GM23338 (cell line): ENCODE measurements around the gene FAM83F. TPM values are rescaled to one million over a fixed set of nuclear protein-coding genes. Genes with fewer than 3 reads are reported as not detected.

Experiments
- ATAC-seq: fragments of 200-7000 bp; cut with Tn5 transposase; 3 replicates; pipeline ENCODE4 v1.9.1; 2020
- DNase-seq: peaks from one replicate; pipeline ENCODE4 v3.0.0-alpha.2; 2015; ENCODE audit warnings: low spot score
- H2AFZ ChIP-seq: fragments of 200-600 bp; sonication (generic); 2 replicates; pipeline ENCODE4 v1.8.0; 2016; ENCODE audit warnings: antibody characterized with exemption, mild to moderate bottlenecking, moderate library complexity
- H3F3A ChIP-seq: fragments of 200-600 bp; sonication (generic); replicated peaks from 2 replicates; pipeline ENCODE4 v1.8.0; 2017; ENCODE audit warnings: antibody characterized with exemption, mixed run types, low read depth
- H3K27ac ChIP-seq: fragments of 200-600 bp; sonication (generic); 2 replicates; pipeline ENCODE4 v1.6.1; 2016; ENCODE audit warnings: low read depth
- H3K27me3 ChIP-seq: fragments of 200-600 bp; sonication (generic); 2 replicates; pipeline ENCODE4 v1.8.0; 2016; ENCODE audit warnings: mild to moderate bottlenecking, mixed run types, moderate library complexity; ENCODE audit not compliant: insufficient read depth
- H3K36me3 ChIP-seq: fragments of 200-600 bp; sonication (generic); 2 replicates; pipeline ENCODE4 v1.8.0; 2016; ENCODE audit warnings: mild to moderate bottlenecking; ENCODE audit not compliant: insufficient read depth
- H3K4me1 ChIP-seq: fragments of 200-600 bp; sonication (generic); 2 replicates; pipeline ENCODE4 v1.8.0; 2016; ENCODE audit warnings: mild to moderate bottlenecking, moderate library complexity; ENCODE audit not compliant: insufficient read depth
- H3K4me2 ChIP-seq: fragments of 200-600 bp; sonication (generic); 2 replicates; pipeline ENCODE4 v1.7.1; 2017; ENCODE audit warnings: mixed run types
- H3K4me3 ChIP-seq: fragments of 200-600 bp; sonication (generic); 2 replicates; pipeline ENCODE4 v1.6.1; 2016; ENCODE audit warnings: mixed run types
- H3K79me2 ChIP-seq: fragments of 200-600 bp; sonication (generic); replicated peaks from 2 replicates; pipeline ENCODE4 v1.8.0; 2017; ENCODE audit warnings: mild to moderate bottlenecking; ENCODE audit not compliant: insufficient read depth
- H3K9me2 ChIP-seq: fragments of 200-600 bp; sonication (generic); 2 replicates; pipeline ENCODE4 v1.8.0; 2017; ENCODE audit not compliant: insufficient read depth
- H4K20me1 ChIP-seq: fragments of 200-600 bp; sonication (generic); replicated peaks from 2 replicates; pipeline ENCODE4 v1.8.0; 2017; ENCODE audit warnings: mild to moderate bottlenecking; ENCODE audit not compliant: insufficient read depth
- H3K27ac Mint-ChIP-seq: 2 replicates; pipeline ENCODE4 v1.8.0; 2020; ENCODE audit warnings: inconsistent platforms, mild to moderate bottlenecking, moderate library complexity, mixed read lengths
- H3K27me3 Mint-ChIP-seq: 3 replicates; pipeline ENCODE4 v1.8.0; 2022; ENCODE audit warnings: low read depth, mild to moderate bottlenecking, moderate library complexity, mixed read lengths, inconsistent platforms; ENCODE audit not compliant: insufficient read depth, poor library complexity
- H3K36me3 Mint-ChIP-seq: 3 replicates; pipeline ENCODE4 v1.8.0; 2021; ENCODE audit warnings: low read depth, mild to moderate bottlenecking, inconsistent platforms, moderate library complexity, mixed read lengths
- H3K4me1 Mint-ChIP-seq: 3 replicates; pipeline ENCODE4 v1.8.0; 2020; ENCODE audit warnings: mild to moderate bottlenecking, inconsistent platforms, mixed read lengths
- H3K4me3 Mint-ChIP-seq: 3 replicates; pipeline ENCODE4 v1.8.0; 2021; ENCODE audit warnings: moderate library complexity, mild to moderate bottlenecking, inconsistent platforms, mixed read lengths
- H3K9me3 Mint-ChIP-seq: 3 replicates; pipeline ENCODE4 v1.8.0; 2020; ENCODE audit warnings: moderate library complexity, mild to moderate bottlenecking, inconsistent platforms, mixed read lengths
- CREB1 ChIP-seq: fragments of 250-450 bp; sonication (Bioruptor Pico); IDR thresholded peaks from 2 replicates; pipeline ENCODE4 v1.5.0; 2020; ENCODE audit warnings: low read depth, mild to moderate bottlenecking, moderate library complexity
- ETS1 ChIP-seq: IDR thresholded peaks from 2 replicates; pipeline ENCODE4 v1.6.1; 2016; ENCODE audit warnings: antibody characterized with exemption
- EZH2 ChIP-seq: fragments of 200-600 bp; sonication (generic); IDR thresholded peaks from one replicate; pipeline ENCODE4 v1.8.0; 2017; ENCODE audit warnings: antibody characterized with exemption, mild to moderate bottlenecking, low read depth; ENCODE audit not compliant: unreplicated experiment
- EZH2phosphoT487 ChIP-seq: fragments of 200-600 bp; sonication (generic); IDR thresholded peaks from one replicate; pipeline ENCODE4 v1.8.1; 2018; ENCODE audit warnings: antibody characterized with exemption; ENCODE audit not compliant: unreplicated experiment
- JUNB ChIP-seq: IDR thresholded peaks from one replicate; pipeline ENCODE4 v1.6.1; 2016; ENCODE audit warnings: antibody characterized with exemption; ENCODE audit not compliant: unreplicated experiment
- NANOG ChIP-seq: IDR thresholded peaks from 2 replicates; pipeline ENCODE4 v1.6.1; 2016; ENCODE audit warnings: antibody characterized with exemption, borderline replicate concordance
- POLR2AphosphoS5 ChIP-seq: IDR thresholded peaks from 2 replicates; pipeline ENCODE4 v1.6.1; 2016; ENCODE audit warnings: antibody characterized with exemption, low read depth
- STAT1 ChIP-seq: IDR thresholded peaks from one replicate; pipeline ENCODE4 v1.6.1; 2016; ENCODE audit warnings: antibody characterized with exemption; ENCODE audit not compliant: unreplicated experiment
- ZNF114 ChIP-seq: fragments of 250-450 bp; sonication (Bioruptor Pico); IDR thresholded peaks from 2 replicates; pipeline ENCODE4 v1.5.0; 2020; ENCODE audit warnings: mild to moderate bottlenecking, moderate library complexity
- ZNF331 ChIP-seq: fragments of 250-450 bp; sonication (Bioruptor Pico); IDR thresholded peaks from 2 replicates; pipeline ENCODE4 v1.5.0; 2020; ENCODE audit warnings: low read depth, mild to moderate bottlenecking, moderate library complexity
- ZNF462 ChIP-seq: fragments of 250-450 bp; sonication (Bioruptor Pico); IDR thresholded peaks from 2 replicates; pipeline ENCODE4 v1.5.0; 2020; ENCODE audit warnings: mild to moderate bottlenecking, moderate library complexity
- polyA plus RNA-seq: library from polyadenylated mRNA; unstranded; fragments of >200 nt; fragmentation: Nextera tagmentation; extraction: Ambion mirVana; gene quantifications from 2 replicates; pipeline ENCODE4 v1.2.1, GENCODE V29; 2016
- total RNA-seq: library from RNA; depleted of rRNA; stranded (reverse); fragments of >200 nt; shearing (Covaris generic); gene quantifications from 2 replicates; pipeline ENCODE4 v1.2.3, GENCODE V29; 2014
- TF ChIP-seq, protein P1 (sequence below), 2 experiments: fragments of 200-600 bp in 1 of 2; sonication (generic) in 1 of 2; conservative IDR thresholded peaks; 2 replicates each; pipeline versions ENCODE4 v1.5.1 to v1.6.1; 2016 to 2017; ENCODE audit warnings: antibody characterized with exemption in 2 of 2, low read depth in 2 of 2, mild to moderate bottlenecking in 2 of 2, moderate library complexity in 1 of 2
- TF ChIP-seq, protein P2 (sequence below): IDR thresholded peaks from one replicate; pipeline ENCODE4 v1.6.1; 2018; ENCODE audit warnings: antibody characterized with exemption; ENCODE audit not compliant: unreplicated experiment

The FAM83F gene
- total and polyA plus RNA-seq, 2 experiments from 2014 or later: 3.7 to 15.9 TPM

DNA sequence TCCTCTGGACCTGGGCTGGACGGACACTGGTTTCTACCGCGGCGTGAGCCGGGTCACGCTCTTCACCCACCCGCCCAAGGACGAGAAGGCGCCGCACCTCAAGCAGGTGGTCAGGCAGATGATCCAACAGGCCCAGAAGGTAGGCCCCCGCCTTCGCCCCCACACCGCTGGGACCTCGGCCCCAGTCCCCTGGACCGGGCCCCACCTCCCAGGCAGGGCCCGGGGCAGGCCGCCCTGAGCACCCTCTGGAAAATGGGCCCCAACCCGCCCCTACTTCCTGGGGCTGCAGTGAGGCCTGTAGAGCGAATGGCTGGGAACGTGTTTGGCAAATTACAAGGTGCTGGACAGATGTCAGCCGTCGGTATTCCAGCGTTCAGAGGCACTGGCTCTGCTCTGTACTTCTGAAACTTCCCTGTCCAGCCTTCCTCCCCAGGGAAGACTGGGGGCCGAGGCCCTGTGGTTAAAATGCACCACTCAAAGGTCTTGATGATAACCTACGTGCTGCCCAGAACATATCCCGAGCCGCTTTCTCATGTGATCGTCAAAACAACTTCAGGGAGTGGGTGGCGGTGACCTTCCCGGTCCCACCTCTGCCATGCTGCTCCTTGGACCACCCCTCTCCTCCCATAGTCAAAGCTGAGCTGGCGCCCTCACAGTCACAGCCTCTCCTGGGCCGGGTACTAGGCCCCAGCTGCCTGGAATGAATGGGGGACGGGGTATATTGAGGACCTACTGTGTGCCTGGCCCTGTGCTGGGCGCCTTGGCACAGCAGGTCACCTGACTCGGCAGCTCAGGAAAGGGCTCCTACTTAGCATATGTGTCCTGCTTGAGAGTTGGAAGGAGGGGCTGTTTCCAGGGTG is 869 bp downstream of the FAM83F start:
- Histone ChIP-seq H3K79me2 (peaks cover 42% of the 10 kb centered on the region), H3F3A (peaks cover 28% of the 10 kb centered on the region), H3K4me3 (peak overlapping the region; percentile 78), H3K27me3 (peaks cover 19% of the 10 kb centered on the region), H3K9me2 (no peaks in the 10 kb centered on the region), H3K27ac (no peak overlapping the region), H3K4me1 (peaks cover 58% of the 10 kb centered on the region), H4K20me1 (0 out of 2 replicates have a peak, but pooled peaks cover 4% of the 10 kb centered on the region), H3K4me2 (peak overlapping the region; percentile 96), H2AFZ (no peak overlapping the region), H3K36me3 (no peaks in the 10 kb centered on the region; the same call in 1 of the 2 replicates)
- peaks cover 15% of the 10 kb centered on the region for H3K36me3 Mint-ChIP-seq
- peaks cover 20% of the 10 kb centered on the region for H3K27me3 Mint-ChIP-seq
- ATAC-seq (peak; percentile 14), DNase-seq (no peak)
- TF ChIP-seq CREB1 (CRISPR knock-in tag) (no peak), EZH2phosphoT487 (no peak), JUNB (no peak), ETS1 (no peak), ZNF331 (no peak), STAT1 (no peak), ZNF114 (CRISPR knock-in tag) (no peak), ZNF462 (CRISPR knock-in tag) (no peak), POLR2AphosphoS5 (no peak), EZH2 (no peak), NANOG (no peak)
- TF ChIP-seq, protein P1, sequence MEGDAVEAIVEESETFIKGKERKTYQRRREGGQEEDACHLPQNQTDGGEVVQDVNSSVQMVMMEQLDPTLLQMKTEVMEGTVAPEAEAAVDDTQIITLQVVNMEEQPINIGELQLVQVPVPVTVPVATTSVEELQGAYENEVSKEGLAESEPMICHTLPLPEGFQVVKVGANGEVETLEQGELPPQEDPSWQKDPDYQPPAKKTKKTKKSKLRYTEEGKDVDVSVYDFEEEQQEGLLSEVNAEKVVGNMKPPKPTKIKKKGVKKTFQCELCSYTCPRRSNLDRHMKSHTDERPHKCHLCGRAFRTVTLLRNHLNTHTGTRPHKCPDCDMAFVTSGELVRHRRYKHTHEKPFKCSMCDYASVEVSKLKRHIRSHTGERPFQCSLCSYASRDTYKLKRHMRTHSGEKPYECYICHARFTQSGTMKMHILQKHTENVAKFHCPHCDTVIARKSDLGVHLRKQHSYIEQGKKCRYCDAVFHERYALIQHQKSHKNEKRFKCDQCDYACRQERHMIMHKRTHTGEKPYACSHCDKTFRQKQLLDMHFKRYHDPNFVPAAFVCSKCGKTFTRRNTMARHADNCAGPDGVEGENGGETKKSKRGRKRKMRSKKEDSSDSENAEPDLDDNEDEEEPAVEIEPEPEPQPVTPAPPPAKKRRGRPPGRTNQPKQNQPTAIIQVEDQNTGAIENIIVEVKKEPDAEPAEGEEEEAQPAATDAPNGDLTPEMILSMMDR (conservative IDR thresholded peaks at IDR 0.05; ENCODE audit: low read depth in 2 of 2): no peak
- TF ChIP-seq, protein P2, sequence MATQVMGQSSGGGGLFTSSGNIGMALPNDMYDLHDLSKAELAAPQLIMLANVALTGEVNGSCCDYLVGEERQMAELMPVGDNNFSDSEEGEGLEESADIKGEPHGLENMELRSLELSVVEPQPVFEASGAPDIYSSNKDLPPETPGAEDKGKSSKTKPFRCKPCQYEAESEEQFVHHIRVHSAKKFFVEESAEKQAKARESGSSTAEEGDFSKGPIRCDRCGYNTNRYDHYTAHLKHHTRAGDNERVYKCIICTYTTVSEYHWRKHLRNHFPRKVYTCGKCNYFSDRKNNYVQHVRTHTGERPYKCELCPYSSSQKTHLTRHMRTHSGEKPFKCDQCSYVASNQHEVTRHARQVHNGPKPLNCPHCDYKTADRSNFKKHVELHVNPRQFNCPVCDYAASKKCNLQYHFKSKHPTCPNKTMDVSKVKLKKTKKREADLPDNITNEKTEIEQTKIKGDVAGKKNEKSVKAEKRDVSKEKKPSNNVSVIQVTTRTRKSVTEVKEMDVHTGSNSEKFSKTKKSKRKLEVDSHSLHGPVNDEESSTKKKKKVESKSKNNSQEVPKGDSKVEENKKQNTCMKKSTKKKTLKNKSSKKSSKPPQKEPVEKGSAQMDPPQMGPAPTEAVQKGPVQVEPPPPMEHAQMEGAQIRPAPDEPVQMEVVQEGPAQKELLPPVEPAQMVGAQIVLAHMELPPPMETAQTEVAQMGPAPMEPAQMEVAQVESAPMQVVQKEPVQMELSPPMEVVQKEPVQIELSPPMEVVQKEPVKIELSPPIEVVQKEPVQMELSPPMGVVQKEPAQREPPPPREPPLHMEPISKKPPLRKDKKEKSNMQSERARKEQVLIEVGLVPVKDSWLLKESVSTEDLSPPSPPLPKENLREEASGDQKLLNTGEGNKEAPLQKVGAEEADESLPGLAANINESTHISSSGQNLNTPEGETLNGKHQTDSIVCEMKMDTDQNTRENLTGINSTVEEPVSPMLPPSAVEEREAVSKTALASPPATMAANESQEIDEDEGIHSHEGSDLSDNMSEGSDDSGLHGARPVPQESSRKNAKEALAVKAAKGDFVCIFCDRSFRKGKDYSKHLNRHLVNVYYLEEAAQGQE: no peak
- H3K4me1 Mint-ChIP-seq: peaks cover 53% of the 10 kb centered on the region
- no peaks in the 10 kb centered on the region for H3K9me3 Mint-ChIP-seq
- peak overlapping the region; percentile 76 for H3K4me3 Mint-ChIP-seq
- no peak overlapping the region for H3K27ac Mint-ChIP-seq
